OCI-LY7 (cell line): ENCODE measurements around the gene MINDY2. TPM values are rescaled to one million over a fixed set of nuclear protein-coding genes. Genes with fewer than 3 reads are reported as not detected.

ENCODE experiments used
- BruUV-seq: library from RNA; stranded (reverse); fragments of 400-500 nt; replicated peaks from 2 replicates; lab custom pipeline; 2021; lab: Mats Ljungman, UMichigan
- CTCF ChIA-PET: fragments of 300-600 bp; sonication (Branson Sonifier 250); formaldehyde crosslinking; loops from one replicate; lab custom pipeline; 2022; ENCODE audit warnings: antibody characterized with exemption; ENCODE audit not compliant: unreplicated experiment; lab: Charles Lee
- POLR2A ChIA-PET: fragments of 300-600 bp; sonication (Branson Sonifier 250); formaldehyde crosslinking; loops from one replicate; lab custom pipeline; 2022; ENCODE audit warnings: antibody characterized with exemption; lab: Charles Lee
- DNase-seq: peaks from one replicate; pipeline ENCODE4 v3.0.0-alpha.2; 2015; ENCODE audit warnings: low spot score
- H2AFZ ChIP-seq: fragments of 200-600 bp; sonication (generic), shearing (Covaris generic); 2 replicates; pipeline ENCODE4 v1.6.1; 2014; ENCODE audit warnings: mild to moderate bottlenecking, antibody characterized with exemption, low read length, moderate library complexity
- H3K27ac ChIP-seq: fragments of 200-600 bp; sonication (generic); 2 replicates; pipeline ENCODE4 v1.5.1; 2014; ENCODE audit warnings: mixed run types, low read depth, mild to moderate bottlenecking, moderate library complexity, low read length, inconsistent platforms; ENCODE audit not compliant: poor library complexity, severe bottlenecking
- H3K36me3 ChIP-seq: fragments of 200-600 bp; sonication (generic); 2 replicates; pipeline ENCODE4 v1.6.1; 2014; ENCODE audit warnings: mild to moderate bottlenecking, antibody characterized with exemption, low read length, moderate library complexity, mixed read lengths; ENCODE audit not compliant: insufficient read depth
- H3K4me1 ChIP-seq: fragments of 200-600 bp; sonication (generic); 2 replicates; pipeline ENCODE4 v1.5.1; 2014; ENCODE audit warnings: mild to moderate bottlenecking, low read length; ENCODE audit not compliant: insufficient read depth, poor library complexity, severe bottlenecking
- H3K4me2 ChIP-seq: fragments of 200-600 bp; sonication (generic); 2 replicates; pipeline ENCODE4 v1.6.1; 2014; ENCODE audit warnings: mild to moderate bottlenecking, low read length
- H3K4me3 ChIP-seq: fragments of 200-600 bp; sonication (generic); 2 replicates; pipeline ENCODE4 v1.5.1; 2014; ENCODE audit warnings: mild to moderate bottlenecking, low read depth, low read length; ENCODE audit not compliant: poor library complexity, severe bottlenecking
- H3K79me2 ChIP-seq: fragments of 200-600 bp; sonication (generic); 2 replicates; pipeline ENCODE4 v1.6.1; 2016; ENCODE audit warnings: low read depth, mild to moderate bottlenecking, low read length, moderate library complexity, mixed read lengths; ENCODE audit not compliant: insufficient read depth
- H3K9me2 ChIP-seq: fragments of 200-600 bp; sonication (generic); 2 replicates; pipeline ENCODE4 v1.6.1; 2016; ENCODE audit warnings: mild to moderate bottlenecking, low read length, mixed read lengths; ENCODE audit not compliant: insufficient read depth
- H3K9me3 ChIP-seq: fragments of 200-600 bp; sonication (generic); 2 replicates; pipeline ENCODE4 v1.6.1; 2014; ENCODE audit warnings: mild to moderate bottlenecking, mixed run types, low read length, mixed read lengths
- H4K20me1 ChIP-seq: fragments of 200-600 bp; sonication (generic); 2 replicates; pipeline ENCODE4 v1.6.1; 2014; ENCODE audit warnings: mild to moderate bottlenecking, antibody characterized with exemption, low read length, moderate library complexity, mixed read lengths; ENCODE audit not compliant: insufficient read depth
- CTCF ChIP-seq: fragments of 200-600 bp; sonication (generic); conservative IDR thresholded peaks from 2 replicates; pipeline ENCODE4 v1.5.1; 2014; ENCODE audit warnings: mild to moderate bottlenecking, antibody characterized with exemption, low read length, moderate library complexity, mixed read lengths
- EZH2phosphoT487 ChIP-seq: fragments of 200-600 bp; sonication (generic); IDR thresholded peaks from 2 replicates; pipeline ENCODE4 v1.6.1; 2018; ENCODE audit warnings: low read depth, borderline replicate concordance, mild to moderate bottlenecking, mixed run types, antibody characterized with exemption, low read length, moderate library complexity, mixed read lengths
- intact Hi-C: fragments of 100-400 bp; cut with micrococcal nuclease; formaldehyde crosslinking; loops from one replicate; pipeline ENCODE4 v1.10.0; 2022; ENCODE audit not compliant: unreplicated experiment
- total RNA-seq, 2 experiments: library from RNA; depleted of rRNA in 1 of 2; stranded (reverse); fragments of >200 nt in 1 of 2; shearing (Covaris generic) in 1 of 2; gene quantifications; 2 replicates each; pipeline ENCODE4 v1.2.3, GENCODE V29; 2014 to 2022

The MINDY2 gene
- total RNA-seq, 2 experiments from 2014 or later, result 10.5 to 15.7 TPM

- no peak overlapping the region for H3K27ac ChIP-seq
- H3K9me3 ChIP-seq, result no peaks in the 10 kb centered on the region
- no peak overlapping the region for H3K4me2 ChIP-seq
- H3K9me2 ChIP-seq, result no peaks in the 10 kb centered on the region
- ChIA-PET CTCF (no interaction called here), POLR2A (interaction anchor here (1.0 kb wide), 1 partner anchor 11 kb away, joined by 5 read pairs; no protein-coding TSS in a partner anchor)
- no peaks in the 10 kb centered on the region for H3K4me1 ChIP-seq
- BruUV-seq, result no TSS peak
- no peak for DNase-seq
- H3K4me3 ChIP-seq, result no peak overlapping the region
- no peak for TF ChIP-seq EZH2phosphoT487
- no peak for TF ChIP-seq CTCF
- H3K36me3 ChIP-seq, result peaks cover 99% of the 10 kb centered on the region
- H2AFZ ChIP-seq, result no peak overlapping the region
- H3K79me2 ChIP-seq, result no peaks in the 10 kb centered on the region
- intact Hi-C loops, result no loop called here
- H4K20me1 ChIP-seq, result no peaks in the 10 kb centered on the region
These were observed 118.3 kb downstream of the MINDY2 start for GRCh38 chr15:58889363-58889762.

GRCh38 chr15:58898150-58898680, 127.1 kb downstream of the MINDY2 start:
- no peaks in the 10 kb centered on the region for H3K9me2 ChIP-seq
- H3K79me2 ChIP-seq, result 0 out of 2 replicates have a peak, but pooled peaks cover 6% of the 10 kb centered on the region
- no peak overlapping the region for H3K4me2 ChIP-seq
- no peak overlapping the region for H3K4me3 ChIP-seq
- intact Hi-C loops, result no loop called here
- H2AFZ ChIP-seq, result no peak overlapping the region
- ChIA-PET CTCF (no interaction called here), POLR2A (interaction anchor here (0.5 kb wide), 1 partner anchor 32 kb away, joined by 4 read pairs; no protein-coding TSS in a partner anchor)
- no peak for DNase-seq
- no peak for TF ChIP-seq CTCF
- peaks cover 5% of the 10 kb centered on the region; the same call in 1 of the 2 replicates for H4K20me1 ChIP-seq
- H3K27ac ChIP-seq, result no peak overlapping the region
- no peaks in the 10 kb centered on the region for H3K9me3 ChIP-seq
- H3K4me1 ChIP-seq, result no peaks in the 10 kb centered on the region
- no TSS peak for BruUV-seq
- H3K36me3 ChIP-seq, result peaks cover 90% of the 10 kb centered on the region

- Histone ChIP-seq H3K9me3 (no peaks in the 10 kb centered on the region), H3K4me1 (no peaks in the 10 kb centered on the region), H2AFZ (no peak overlapping the region), H3K9me2 (no peaks in the 10 kb centered on the region), H4K20me1 (peaks cover 5% of the 10 kb centered on the region; the same call in 1 of the 2 replicates), H3K79me2 (peaks cover 6% of the 10 kb centered on the region; the same call in 1 of the 2 replicates), H3K27ac (no peak overlapping the region), H3K36me3 (peaks cover 85% of the 10 kb centered on the region), H3K4me2 (no peak overlapping the region), H3K4me3 (no peak overlapping the region)
- CTCF ChIA-PET, result interaction anchor here (0.5 kb wide), 1 partner anchor 15 kb away, joined by 3 read pairs; no protein-coding TSS in a partner anchor
- POLR2A ChIA-PET, result interaction anchor here (0.6 to 1.0 kb wide), 2 partner anchors 77 to 102 kb away, joined by 3 to 5 read pairs; no protein-coding TSS in a partner anchor
- no TSS peak for BruUV-seq
- intact Hi-C loops, result no loop called here
- no peak for TF ChIP-seq CTCF
- TF ChIP-seq EZH2phosphoT487, result no peak
- no peak for DNase-seq
These were observed 129.5 kb downstream of the MINDY2 start for GRCh38 chr15:58900631-58901030.
